ENCODE measurements around the gene GIGYF2.

The GIGYF2 gene

GRCh38 chr2:232859385-232859916 lies 162.3 kb downstream of the GIGYF2 start:
- no peak for ATAC-seq

GRCh38 chr2:232860593-232861241 lies 163.6 kb downstream of the GIGYF2 start:
- no peak for ATAC-seq
- TF ChIP-seq ZNF8 (CRISPR knock-in tag; IDR thresholded peaks at IDR 0.05) (no peak), ISL1 (CRISPR knock-in tag; IDR thresholded peaks at IDR 0.05) (no peak), RARB (CRISPR knock-in tag; IDR thresholded peaks at IDR 0.05) (no peak), ARNTL (CRISPR knock-in tag; IDR thresholded peaks at IDR 0.05; ENCODE audit: borderline replicate concordance, low read depth) (no peak), CREB5 (CRISPR knock-in tag; IDR thresholded peaks at IDR 0.05; ENCODE audit: low read depth) (no peak), BACH2 (CRISPR knock-in tag; IDR thresholded peaks at IDR 0.05; ENCODE audit: borderline replicate concordance) (no peak), OSR1 (CRISPR knock-in tag; IDR thresholded peaks at IDR 0.05) (no peak), ZFP30 (CRISPR knock-in tag; IDR thresholded peaks at IDR 0.05) (no peak), ZFP3 (CRISPR knock-in tag; IDR thresholded peaks at IDR 0.05) (no peak), CSRNP3 (CRISPR knock-in tag; IDR thresholded peaks at IDR 0.05) (no peak), ZNF565 (CRISPR knock-in tag; conservative IDR thresholded peaks at IDR 0.05; ENCODE audit: low read depth) (no peak), SNAI2 (CRISPR knock-in tag; IDR thresholded peaks at IDR 0.05) (no peak)

More at GRCh38 chr2:232859385-232859916, 162.3 kb downstream of the GIGYF2 start:
- TF ChIP-seq ISL1 (CRISPR knock-in tag; IDR thresholded peaks at IDR 0.05) (no peak), CSRNP3 (CRISPR knock-in tag; IDR thresholded peaks at IDR 0.05) (no peak), SNAI2 (CRISPR knock-in tag; IDR thresholded peaks at IDR 0.05) (no peak), ZC3H10 (CRISPR knock-in tag; IDR thresholded peaks at IDR 0.05) (no peak), ARNTL (CRISPR knock-in tag; IDR thresholded peaks at IDR 0.05; ENCODE audit: borderline replicate concordance, low read depth) (no peak)

GRCh38 chr2:232861353-232861752 lies 164.2 kb downstream of the GIGYF2 start:
- no peak for TF ChIP-seq CSDC2 (CRISPR knock-in tag; IDR thresholded peaks at IDR 0.05)
- TF ChIP-seq ZNF565 (CRISPR knock-in tag; conservative IDR thresholded peaks at IDR 0.05; ENCODE audit: low read depth): no peak
- TF ChIP-seq ESRRG (CRISPR knock-in tag; IDR thresholded peaks at IDR 0.05): no peak
- TF ChIP-seq RARB (CRISPR knock-in tag; IDR thresholded peaks at IDR 0.05): no peak
- ATAC-seq: no peak

- TF ChIP-seq ESRRG (CRISPR knock-in tag; IDR thresholded peaks at IDR 0.05) (no peak), GLIS3 (CRISPR knock-in tag; IDR thresholded peaks at IDR 0.05) (no peak), POU6F1 (CRISPR knock-in tag; IDR thresholded peaks at IDR 0.05; ENCODE audit: borderline replicate concordance, low read depth) (no peak), TCF4 (CRISPR knock-in tag; IDR thresholded peaks at IDR 0.05; ENCODE audit: borderline replicate concordance) (no peak), ARNTL (CRISPR knock-in tag; IDR thresholded peaks at IDR 0.05; ENCODE audit: borderline replicate concordance, low read depth) (no peak)
- no peak for ATAC-seq
Measured at GRCh38 chr2:232863996-232864395, 166.9 kb downstream of the GIGYF2 start.

- ATAC-seq: no peak
- no peak for TF ChIP-seq CSRNP3 (CRISPR knock-in tag; IDR thresholded peaks at IDR 0.05)
- no peak for TF ChIP-seq SNAI2 (CRISPR knock-in tag; IDR thresholded peaks at IDR 0.05)
- TF ChIP-seq PPARA (CRISPR knock-in tag; IDR thresholded peaks at IDR 0.05; ENCODE audit: borderline replicate concordance): no peak
- TF ChIP-seq ZFP3 (CRISPR knock-in tag; IDR thresholded peaks at IDR 0.05): no peak
- no peak for TF ChIP-seq BACH2 (CRISPR knock-in tag; IDR thresholded peaks at IDR 0.05; ENCODE audit: borderline replicate concordance)
- TF ChIP-seq ARNTL (CRISPR knock-in tag; IDR thresholded peaks at IDR 0.05; ENCODE audit: borderline replicate concordance, low read depth): no peak
- TF ChIP-seq ZNF565 (CRISPR knock-in tag; conservative IDR thresholded peaks at IDR 0.05; ENCODE audit: low read depth): no peak
- no peak for TF ChIP-seq ZFP30 (CRISPR knock-in tag; IDR thresholded peaks at IDR 0.05)
- no peak for TF ChIP-seq ZC3H10 (CRISPR knock-in tag; IDR thresholded peaks at IDR 0.05)
- no peak for TF ChIP-seq TCF4 (CRISPR knock-in tag; IDR thresholded peaks at IDR 0.05; ENCODE audit: borderline replicate concordance)
- TF ChIP-seq POU6F1 (CRISPR knock-in tag; IDR thresholded peaks at IDR 0.05; ENCODE audit: borderline replicate concordance, low read depth): no peak
- no peak for TF ChIP-seq ZNF70 (CRISPR knock-in tag; IDR thresholded peaks at IDR 0.05)
Measured at GRCh38 chr2:232865165-232865564, 168.0 kb downstream of the GIGYF2 start.

Data from SK-N-SH treated with all-trans-retinoic acid at 6 μM for 48 hours (cell line).